ACHN (cell line): ENCODE data around the gene GNG8.
A peak's percentile ranks its signal among the peaks of the same experiment; 100 is the strongest.
"Not testable (repeated sequence)": the region's sequence is repeated elsewhere in the genome, so short reads cannot be mapped to it uniquely, and the experiment has no call there.

Experiments used
- DNase-seq: peaks from one replicate; pipeline ENCODE4 v3.0.0-alpha.2; 2015
- in situ Hi-C: cut with HindIII; loops from 2 replicates; pipeline ENCODE4 v1.10.0; 2017; ENCODE audit warnings: low sequenced_read_pairs, low pct_ligation_motif_present, low pct_unique_long_range_greater_than_20kb

Gene GNG8

GRCh38 chr19:46648961-46649960, 13.3 kb upstream of the GNG8 start:
- in situ Hi-C loops = no loop called here
- DNase-seq = no peak

- no peak for DNase-seq
- in situ Hi-C loops = no loop called here
Measured at GRCh38 chr19:46648060-46648960, 12.3 kb upstream of the GNG8 start.

GRCh38 chr19:46646402-46646801, 10.4 kb upstream of the GNG8 start:
- in situ Hi-C loops = no loop called here
- DNase-seq = no peak

- DNase-seq = no peak
- in situ Hi-C loops = no loop called here
Measured at GRCh38 chr19:46644720-46645119, 8.7 kb upstream of the GNG8 start.

DNA sequence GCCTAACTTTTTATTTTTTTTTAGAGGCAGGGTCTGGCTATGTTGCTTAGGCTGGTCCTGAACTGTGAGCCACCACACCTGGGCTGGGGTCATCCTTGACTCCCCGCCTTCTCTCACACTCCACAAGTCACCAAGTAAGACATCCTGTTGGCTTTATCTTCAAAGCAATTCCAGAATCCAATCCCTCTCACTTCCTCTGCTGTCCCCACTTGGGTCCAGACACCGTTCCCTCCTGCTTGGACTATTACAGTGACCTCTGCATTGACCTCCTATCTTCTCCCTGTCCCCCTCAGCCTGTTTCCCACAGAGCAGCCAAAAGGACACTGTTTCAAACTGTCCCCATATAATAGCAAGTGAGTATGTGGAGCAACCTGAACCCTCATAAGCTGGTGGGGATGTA, 4.7 kb upstream of the GNG8 start:
- in situ Hi-C loops = no loop called here
- no peak for DNase-seq

- peak; percentile 9 for DNase-seq
- in situ Hi-C loops = no loop called here
Measured at GRCh38 chr19:46639358-46640182, 3.6 kb upstream of the GNG8 start.

DNA sequence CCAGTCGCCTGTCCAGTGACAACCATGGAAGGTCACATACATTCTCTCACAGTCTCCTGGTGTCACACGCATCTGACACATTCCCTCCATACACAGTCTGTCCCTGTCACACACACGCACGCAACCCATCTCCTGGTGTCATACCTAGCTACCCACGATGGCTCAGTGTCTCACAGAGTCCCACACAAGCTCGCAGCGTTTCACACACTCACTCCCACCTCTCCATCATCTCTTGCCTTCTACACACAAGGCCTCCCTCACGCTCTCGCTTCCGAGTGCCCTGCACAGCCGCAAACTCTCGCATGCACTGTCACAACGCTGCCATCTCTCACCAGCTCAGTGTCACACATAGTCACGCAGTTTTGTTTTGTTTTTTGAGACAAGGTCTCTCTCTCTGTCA, 1.2 kb upstream of the GNG8 start:
- in situ Hi-C loops = no loop called here
- no peak for DNase-seq

- in situ Hi-C loops = no loop called here
- no peak for DNase-seq
Measured at GRCh38 chr19:46634656-46635218, 1.3 kb downstream of the GNG8 start.

DNA sequence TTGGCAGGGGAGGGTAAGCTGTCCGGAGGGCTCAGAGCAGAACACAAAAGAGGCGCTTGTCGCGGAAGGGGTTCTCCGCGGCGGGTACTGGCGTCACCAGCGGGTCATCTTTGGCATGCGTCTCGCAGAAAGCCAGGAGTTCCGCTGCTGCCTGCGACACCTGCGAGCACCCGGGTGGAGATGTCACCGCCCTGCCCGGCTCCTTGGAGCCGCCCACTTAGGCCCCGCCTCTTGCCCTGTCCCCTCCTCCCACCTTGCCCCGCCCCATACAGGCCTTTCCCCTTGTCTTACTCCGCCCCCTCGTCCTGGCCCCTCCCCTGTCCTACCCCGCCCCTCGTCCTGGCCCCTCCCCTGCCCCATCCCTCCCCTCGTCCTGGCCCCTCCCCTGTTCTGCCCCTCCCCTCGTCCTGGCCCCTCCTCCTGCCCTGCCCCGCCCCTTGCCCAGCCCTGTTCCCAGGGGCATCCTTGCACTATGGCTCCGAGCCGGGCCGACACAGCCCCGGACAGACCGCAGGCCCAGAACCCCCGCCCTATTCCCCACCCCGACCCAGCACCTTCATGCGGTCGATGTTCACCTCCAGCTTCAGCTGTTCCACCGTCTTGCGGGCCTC, 1.9 kb downstream of the GNG8 start:
- peak; percentile 76 for DNase-seq
- in situ Hi-C loops = no loop called here

DNA sequence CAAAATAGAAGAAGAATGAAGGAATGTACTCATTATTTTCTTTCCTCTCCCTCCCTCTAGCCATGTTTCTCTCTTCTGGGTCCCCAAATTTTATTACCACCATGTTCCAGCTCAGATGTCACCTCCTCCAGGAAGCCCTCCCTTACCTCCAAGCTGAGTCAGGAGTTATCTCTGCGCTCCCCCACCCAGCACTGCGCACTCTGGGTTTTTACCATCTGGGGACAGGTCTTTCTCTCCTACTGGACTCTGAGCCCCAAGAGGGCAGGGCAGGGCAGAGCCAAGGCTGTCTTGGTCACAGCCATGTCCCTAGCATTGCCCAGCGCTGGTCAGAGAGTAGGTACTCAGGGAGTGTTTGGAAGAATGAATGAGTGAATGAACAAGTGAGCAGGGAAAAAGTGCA, 2.9 kb downstream of the GNG8 start:
- DNase-seq = no peak
- in situ Hi-C loops = no loop called here

GRCh38 chr19:46631481-46631880, 4.5 kb downstream of the GNG8 start:
- DNase-seq = no peak
- in situ Hi-C loops = no loop called here

- no peak for DNase-seq
- in situ Hi-C loops = no loop called here
Measured at GRCh38 chr19:46630586-46631205, 5.3 kb downstream of the GNG8 start.

DNA sequence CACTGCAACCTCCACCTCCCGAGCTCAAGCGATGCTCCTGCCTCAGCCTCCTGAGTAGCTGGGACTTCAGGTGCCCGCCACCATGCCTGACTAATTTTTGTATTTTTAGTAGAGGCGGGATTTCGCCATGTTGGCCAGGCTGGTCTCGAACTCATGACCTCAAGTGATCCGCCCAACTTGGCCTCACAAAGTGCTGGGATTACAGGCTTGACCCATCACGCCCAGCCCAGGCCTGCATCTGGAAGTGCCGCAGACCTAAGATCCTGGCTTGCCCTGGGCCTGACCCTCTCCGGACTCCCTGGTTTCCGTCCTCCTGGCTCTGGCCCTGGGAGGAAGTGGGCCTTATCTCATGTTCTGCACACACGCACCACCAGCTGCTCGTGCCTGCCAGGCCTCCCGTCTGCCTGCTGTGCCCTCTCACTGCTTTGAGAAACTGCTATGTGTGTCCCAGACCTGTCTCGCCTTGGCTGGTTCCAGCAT, 6.4 kb downstream of the GNG8 start:
- in situ Hi-C loops = no loop called here
- no peak for DNase-seq

GRCh38 chr19:46628970-46629369, 7.0 kb downstream of the GNG8 start:
- in situ Hi-C loops = not testable (repeated sequence)

GRCh38 chr19:46626446-46626845, 9.6 kb downstream of the GNG8 start:
- no peak for DNase-seq
- in situ Hi-C loops = no loop called here

More at GRCh38 chr19:46628970-46629369, 7.0 kb downstream of the GNG8 start:
- not testable (repeated sequence) for DNase-seq

- DNase-seq = no peak
- in situ Hi-C loops = no loop called here
Measured at GRCh38 chr19:46625731-46626130, 10.3 kb downstream of the GNG8 start.

DNA sequence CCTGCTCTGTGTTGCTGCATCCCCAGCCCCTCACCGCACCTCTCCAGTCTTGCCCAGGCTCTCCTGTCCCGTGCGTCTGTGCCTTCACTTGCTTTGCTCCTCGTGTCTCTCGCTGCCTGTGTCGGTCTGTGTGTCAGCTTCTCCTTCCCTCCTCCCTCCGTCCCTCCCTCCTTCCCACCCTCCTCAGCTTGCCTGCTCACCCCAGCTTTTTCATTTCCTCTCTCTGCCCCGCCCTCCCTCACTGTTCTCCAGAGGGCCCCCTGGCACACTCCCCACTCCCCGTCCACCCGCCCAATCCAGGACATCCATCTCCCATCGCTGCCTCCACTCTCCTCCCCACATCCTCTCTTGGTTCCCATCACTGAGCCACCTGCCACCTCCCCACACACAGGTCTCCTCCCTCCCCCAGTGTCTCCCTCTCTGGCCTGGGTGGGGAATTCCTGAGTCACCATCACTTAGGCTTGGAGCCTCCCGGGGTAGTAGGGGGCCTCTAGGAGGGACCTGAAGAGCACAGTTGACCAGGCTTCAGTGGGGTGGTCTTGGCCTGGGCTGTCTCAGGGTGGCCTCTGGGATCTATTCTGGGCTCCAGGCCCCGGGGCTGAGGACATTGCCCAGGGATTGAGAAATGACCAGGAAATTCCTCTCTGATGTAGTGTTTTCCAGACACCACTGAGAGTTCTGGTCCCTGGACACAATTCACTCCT, 10.9 kb downstream of the GNG8 start, which contains the start of gene PTGIR:
TSS of gene PTGIR (minus strand) at position 132 of the 704 bp plus-strand sequence. CDS start 864 bp downstream, outside the sequence.
- in situ Hi-C loops = no loop called here
- no peak for DNase-seq
